ENCODE measurements around the gene ZBTB20. TPM values are rescaled to one million over a fixed set of nuclear protein-coding genes. Genes with fewer than 3 reads are reported as not detected.

Gene ZBTB20
- total and polyA plus RNA-seq, 2 of the 4 experiments (the other 2 are of a cell fraction) = 0.75 to 14.7 TPM

GRCh38 chr3:114848082-114848481, 299.0 kb downstream of the ZBTB20 start:
- H2BK120ac ChIP-seq (ENCODE audit: low read depth, low read length) = no peak overlapping the region
- no peak overlapping the region for H2AFZ ChIP-seq (replicated peaks; ENCODE audit: low read length, poor library complexity)
- H3K4me3 ChIP-seq (ENCODE audit: insufficient read depth, low read depth, low read length) = no peak overlapping the region
- TF ChIP-seq SMC3 (IDR thresholded peaks at IDR 0.05; ENCODE audit: low read depth, low read length) = no peak
- no peak for TF ChIP-seq FOS (IDR thresholded peaks at IDR 0.05; ENCODE audit: low read depth, low read length)
- TF ChIP-seq MAFK (IDR thresholded peaks at IDR 0.05; ENCODE audit: low read depth, low read length) = no peak
- TF ChIP-seq MAZ (IDR thresholded peaks at IDR 0.05; ENCODE audit: borderline replicate concordance, low read depth, low read length) = no peak
- TF ChIP-seq RAD21 (IDR thresholded peaks at IDR 0.05; ENCODE audit: low read length) = no peak
- TF ChIP-seq POLR2A (IDR thresholded peaks at IDR 0.05; ENCODE audit: low read depth, low read length) = no peak
- TF ChIP-seq NFE2L2 (IDR thresholded peaks at IDR 0.05; ENCODE audit: low read depth, low read length) = no peak
- no peak for TF ChIP-seq MXI1 (IDR thresholded peaks at IDR 0.05; ENCODE audit: borderline replicate concordance, low read depth, low read length)
- TF ChIP-seq ELK1 (IDR thresholded peaks at IDR 0.05; ENCODE audit: borderline replicate concordance, low read depth, low read length) = no peak
- no peak for TF ChIP-seq RCOR1 (IDR thresholded peaks at IDR 0.05; ENCODE audit: insufficient replicate concordance, low read length)
- no peak for TF ChIP-seq CHD1 (IDR thresholded peaks at IDR 0.05; ENCODE audit: low read depth, low read length)
- 0 out of 4 replicates have a peak overlapping the region, but pooled peaks of 1 of the 2 experiments have one; percentile 23 for H4K8ac ChIP-seq (ENCODE audit: low read depth in 2 of 2, low read length in 2 of 2)
- no peak overlapping the region for H3K18ac ChIP-seq (ENCODE audit: low read depth, low read length)
- ATAC-seq (ENCODE audit: low read depth) (no peak), DNase-seq (no peak)
- WGBS, 2 experiments (ENCODE audit: extremely low coverage in 2 of 2, insufficient read length in 1 of 2) = 40% methylated on average over 1 of the region's 7 CpGs; no CpG with 5 or more reads in 1 of the 2 experiments
- ChIA-PET CTCF (interaction anchor here (0.7 to 1.4 kb wide), 2 partner anchors 10 to 20 kb away, joined by 3 read pairs; no protein-coding TSS in a partner anchor), POLR2A (ENCODE audit: unreplicated experiment) (no interaction called here)
- H2AK9ac ChIP-seq (replicated peaks; ENCODE audit: low read depth, low read length, poor library complexity) = no peak overlapping the region
- no peaks in the 10 kb centered on the region for H3K9me3 ChIP-seq (ENCODE audit: control insufficient read depth, insufficient read depth, low read length)
- H4K5ac ChIP-seq (ENCODE audit: low read depth, low read length) = no peak overlapping the region
- H3K56ac ChIP-seq (ENCODE audit: extremely low read depth, insufficient read depth, low read length) = no peak overlapping the region
- in situ Hi-C loops (cut with MboI; ENCODE audit: low sequenced_read_pairs) (loop anchor here (25.0 kb wide), 2 partner anchors 839 to 964 kb away; no protein-coding TSS in a partner anchor), intact Hi-C loops (cut with micrococcal nuclease) (no loop called here), dilution Hi-C loops (cut with HindIII; ENCODE audit: low sequenced_read_pairs, unreplicated experiment) (no loop called here)
- 0 out of 2 replicates have a peak overlapping the region, but pooled peaks have one; percentile 53 for H3K14ac ChIP-seq (replicated peaks; ENCODE audit: low read depth, low read length)
- H3K23ac ChIP-seq (ENCODE audit: low read depth, low read length) = no peak overlapping the region
- peak overlapping the region; percentile 42; the same call in 1 of the 2 replicates for H3K4ac ChIP-seq (ENCODE audit: low read depth, low read length)
- no peak overlapping the region for H3K27ac ChIP-seq (ENCODE audit: insufficient read depth, low read length)
- peak overlapping the region; percentile 5; the same call in 1 of the 2 replicates for H2BK20ac ChIP-seq (ENCODE audit: low read depth, low read length)
- BruUV-seq (replicated peaks) = no TSS peak
- no peak overlapping the region for H2AK5ac ChIP-seq (ENCODE audit: low read depth, low read length)
- H3K36me3 ChIP-seq (ENCODE audit: control insufficient read depth, insufficient read depth, low read length) = no peaks in the 10 kb centered on the region
- no peak overlapping the region for H3K9ac ChIP-seq (ENCODE audit: low read depth, low read length)
- 0 out of 4 replicates have a peak, but pooled peaks cover 0 to 4% of the 10 kb centered on the region in 2 experiments for H3K79me1 ChIP-seq (ENCODE audit: low read depth in 1 of 2, low read length in 2 of 2)
- H2BK15ac ChIP-seq (ENCODE audit: low read depth, low read length) = peak overlapping the region; percentile 89; the same call in 1 of the 3 replicates
- no peaks in the 10 kb centered on the region for H3K27me3 ChIP-seq (ENCODE audit: control insufficient read depth, insufficient read depth, low read length)
- no peak overlapping the region for H4K91ac ChIP-seq (ENCODE audit: insufficient read depth, low read depth, low read length)
- H3K4me1 ChIP-seq (ENCODE audit: control insufficient read depth, insufficient read depth, low read length) = peaks cover 14% of the 10 kb centered on the region
- no peaks in the 10 kb centered on the region for H4K20me1 ChIP-seq (ENCODE audit: insufficient read depth, low read length)
- no peak overlapping the region for H3K4me2 ChIP-seq (ENCODE audit: low read depth, low read length)
- H2BK5ac ChIP-seq (ENCODE audit: low read depth, low read length, poor library complexity, severe bottlenecking) = no peak overlapping the region
- peaks cover 11% of the 10 kb centered on the region for H3K9me1 ChIP-seq (ENCODE audit: insufficient read depth, low read length)

All from IMR-90 (cell line).